LNCAP (cell line): ENCODE measurements around the gene PTPRN2.

Source experiments
- CTCF ChIP-seq: fragments of 450-650 bp; IDR thresholded peaks from 2 replicates; pipeline ENCODE4 v1.5.1; 2017; ENCODE audit warnings: mild to moderate bottlenecking

PTPRN2 gene

GRCh38 chr7:157875230-157876179 lies 712.1 kb downstream of the PTPRN2 start:
- peak; percentile 78 for TF ChIP-seq CTCF

- TF ChIP-seq CTCF = no peak
Measured at GRCh38 chr7:157874870-157875229, 712.8 kb downstream of the PTPRN2 start.

- no peak for TF ChIP-seq CTCF
Measured at GRCh38 chr7:157874208-157874816, 713.3 kb downstream of the PTPRN2 start.

- no peak for TF ChIP-seq CTCF
Measured at GRCh38 chr7:157873664-157874063, 714.0 kb downstream of the PTPRN2 start.

- TF ChIP-seq CTCF = no peak
Measured at GRCh38 chr7:157873181-157873580, 714.4 kb downstream of the PTPRN2 start.

GRCh38 chr7:157872447-157872846 lies 715.2 kb downstream of the PTPRN2 start:
- TF ChIP-seq CTCF = no peak

- no peak for TF ChIP-seq CTCF
Measured at GRCh38 chr7:157871681-157872080, 715.9 kb downstream of the PTPRN2 start.
